ENCODE results near the gene IQGAP3. TPM values are rescaled to one million over a fixed set of nuclear protein-coding genes. Genes with fewer than 3 reads are reported as not detected.

Gene IQGAP3
- total and polyA plus RNA-seq, 2 experiments from 2014 or later, result 11.9 to 31.8 TPM

- Histone ChIP-seq H3F3A (replicated peaks; ENCODE audit: low read depth) (no peaks in the 10 kb centered on the region), H3K79me2 (replicated peaks; ENCODE audit: insufficient read depth) (no peaks in the 10 kb centered on the region), H3K36me3 (ENCODE audit: insufficient read depth) (peaks cover 5% of the 10 kb centered on the region; the same call in 1 of the 2 replicates), H3K4me3 (no peak overlapping the region), H3K9me2 (ENCODE audit: insufficient read depth) (no peaks in the 10 kb centered on the region), H3K4me1 (ENCODE audit: insufficient read depth) (no peaks in the 10 kb centered on the region), H3K27ac (ENCODE audit: low read depth) (no peak overlapping the region), H2AFZ (no peak overlapping the region), H3K4me2 (no peak overlapping the region), H4K20me1 (replicated peaks; ENCODE audit: insufficient read depth) (no peaks in the 10 kb centered on the region; the same call in 1 of the 2 replicates), H3K27me3 (ENCODE audit: insufficient read depth) (no peaks in the 10 kb centered on the region)
- H3K27me3 Mint-ChIP-seq (ENCODE audit: insufficient read depth, low read depth, poor library complexity), result peaks cover 4% of the 10 kb centered on the region
- H3K36me3 Mint-ChIP-seq (ENCODE audit: low read depth), result peaks cover 18% of the 10 kb centered on the region
- no peak for DNase-seq (ENCODE audit: low spot score)
- TF ChIP-seq JUNB (IDR thresholded peaks at IDR 0.05; ENCODE audit: unreplicated experiment) (no peak), ETS1 (IDR thresholded peaks at IDR 0.05) (no peak), ZNF114 (CRISPR knock-in tag; IDR thresholded peaks at IDR 0.05) (no peak), REST (IDR thresholded peaks at IDR 0.05; ENCODE audit: unreplicated experiment) (no peak), CREB1 (CRISPR knock-in tag; IDR thresholded peaks at IDR 0.05; ENCODE audit: low read depth) (no peak), EZH2phosphoT487 (IDR thresholded peaks at IDR 0.05; ENCODE audit: unreplicated experiment) (no peak), NANOG (IDR thresholded peaks at IDR 0.05; ENCODE audit: borderline replicate concordance) (no peak), STAT1 (IDR thresholded peaks at IDR 0.05; ENCODE audit: unreplicated experiment) (no peak), ZNF331 (CRISPR knock-in tag; IDR thresholded peaks at IDR 0.05; ENCODE audit: low read depth) (no peak), CTCF (conservative IDR thresholded peaks at IDR 0.05; ENCODE audit: low read depth in 2 of 2) (no peak)
- no peaks in the 10 kb centered on the region for H3K4me1 Mint-ChIP-seq
- H3K4me3 Mint-ChIP-seq, result no peak overlapping the region
- H3K27ac Mint-ChIP-seq, result no peak overlapping the region
- no peaks in the 10 kb centered on the region for H3K9me3 Mint-ChIP-seq
- no peak for ATAC-seq
These were observed 22.0 kb downstream of the IQGAP3 start for GRCh38 chr1:156550346-156550745.

Data from GM23338 (cell line).